Mesothelial cell of epicardium (in vitro differentiated cells): ENCODE results near the gene TAGLN. TPM values are rescaled to one million over a fixed set of nuclear protein-coding genes. Genes with fewer than 3 reads are reported as not detected.
"Not testable (repeated sequence)": the region's sequence is repeated elsewhere in the genome, so short reads cannot be mapped to it uniquely, and the experiment has no call there.

Experiments used
- DNase-seq, 2 experiments: peaks; one replicate each; pipeline ENCODE4 v3.0.0; 2021; ENCODE audit warnings: low spot score in 2 of 2; ENCODE audit not compliant: unreplicated experiment in 2 of 2
- H3K27ac Mint-ChIP-seq: 2 replicates; pipeline ENCODE4 v1.8.0; 2021; ENCODE audit warnings: mixed read lengths
- H3K27me3 Mint-ChIP-seq: 2 replicates; pipeline ENCODE4 v1.8.0; 2021; ENCODE audit warnings: low read depth, mixed read lengths
- H3K36me3 Mint-ChIP-seq: 2 replicates; pipeline ENCODE4 v1.8.0; 2021; ENCODE audit warnings: mixed read lengths
- H3K4me1 Mint-ChIP-seq: 2 replicates; pipeline ENCODE4 v1.8.0; 2021; ENCODE audit warnings: mixed read lengths
- H3K4me3 Mint-ChIP-seq: 2 replicates; pipeline ENCODE4 v1.8.0; 2021; ENCODE audit warnings: mild to moderate bottlenecking, moderate library complexity, mixed read lengths
- H3K9me3 Mint-ChIP-seq: 2 replicates; pipeline ENCODE4 v1.8.0; 2021; ENCODE audit warnings: mixed read lengths
- CTCF ChIP-seq: fragments of 200-600 bp; sonication (generic); IDR thresholded peaks from one replicate; pipeline ENCODE4 v1.5.0; 2021; ENCODE audit warnings: antibody characterized with exemption; ENCODE audit not compliant: unreplicated experiment
- total RNA-seq: library from RNA; stranded (reverse); gene quantifications from 3 replicates; pipeline ENCODE4 v1.2.1, GENCODE V29; 2021

The TAGLN gene
- total RNA-seq, 1 donor from 2014 or later = 197 TPM

- Mint-ChIP-seq H3K4me1 (peaks cover 34% of the 10 kb centered on the region), H3K9me3 (no peaks in the 10 kb centered on the region), H3K27me3 (no peaks in the 10 kb centered on the region), H3K4me3 (peak overlapping the region; percentile 91), H3K27ac (no peak overlapping the region), H3K36me3 (peaks cover 3% of the 10 kb centered on the region)
- no peak for TF ChIP-seq CTCF
- DNase-seq = peak in 1 of 2 experiments; percentile 48
These were observed 18.2 kb upstream of the TAGLN start for GRCh38 chr11:117180661-117181585.

GRCh38 chr11:117181586-117182550 is 17.3 kb upstream of the TAGLN start:
- H3K27me3 Mint-ChIP-seq = no peaks in the 10 kb centered on the region
- H3K4me3 Mint-ChIP-seq = no peak overlapping the region
- H3K4me1 Mint-ChIP-seq = peaks cover 34% of the 10 kb centered on the region
- no peak for TF ChIP-seq CTCF
- H3K9me3 Mint-ChIP-seq = no peaks in the 10 kb centered on the region
- H3K36me3 Mint-ChIP-seq = peaks cover 3% of the 10 kb centered on the region
- no peak for DNase-seq
- no peak overlapping the region for H3K27ac Mint-ChIP-seq

GRCh38 chr11:117182551-117182935 is 16.6 kb upstream of the TAGLN start:
- DNase-seq = no peak
- no peak for TF ChIP-seq CTCF
- Mint-ChIP-seq H3K27me3 (no peaks in the 10 kb centered on the region), H3K4me3 (no peak overlapping the region), H3K4me1 (peaks cover 34% of the 10 kb centered on the region), H3K9me3 (no peaks in the 10 kb centered on the region), H3K36me3 (peaks cover 5% of the 10 kb centered on the region), H3K27ac (no peak overlapping the region)

- not testable (repeated sequence) for H3K9me3 Mint-ChIP-seq, DNase-seq, H3K4me3 Mint-ChIP-seq, H3K27ac Mint-ChIP-seq, H3K27me3 Mint-ChIP-seq, H3K36me3 Mint-ChIP-seq
- peaks cover 27% of the 10 kb centered on the region for H3K4me1 Mint-ChIP-seq
These were observed 16.0 kb upstream of the TAGLN start for GRCh38 chr11:117183178-117183577.

- peaks cover 7% of the 10 kb centered on the region for H3K36me3 Mint-ChIP-seq
- no peaks in the 10 kb centered on the region for H3K27me3 Mint-ChIP-seq
- H3K9me3 Mint-ChIP-seq = no peaks in the 10 kb centered on the region
- no peak for TF ChIP-seq CTCF
- peak in 1 of 2 experiments; percentile 8 for DNase-seq
- H3K27ac Mint-ChIP-seq = no peak overlapping the region
- H3K4me3 Mint-ChIP-seq = no peak overlapping the region
- peaks cover 24% of the 10 kb centered on the region for H3K4me1 Mint-ChIP-seq
These were observed 15.3 kb upstream of the TAGLN start for GRCh38 chr11:117183724-117184349.
